ENCODE measurements around the gene STKLD1. TPM values are rescaled to one million over a fixed set of nuclear protein-coding genes. Genes with fewer than 3 reads are reported as not detected.

STKLD1 gene
- total RNA-seq, 3 donors from 2014 or later = 0.59 to 3.9 (median 0.96) TPM

- Histone ChIP-seq H3K4me3 (peak overlapping the region in 1 of 3 donors; percentile 89), H3K27ac (no peak overlapping the region), H3K9me3 (no peaks in the 10 kb centered on the region), H3K36me3 (peaks cover 5% of the 10 kb centered on the region), H3K27me3 (no peaks in the 10 kb centered on the region), H3K4me1 (peaks cover 0 to 20% of the 10 kb centered on the region in 2 donors)
- TF ChIP-seq POLR2A (IDR thresholded peaks at IDR 0.05) = no peak
- no peak for TF ChIP-seq CTCF (IDR thresholded peaks at IDR 0.05)
- no peak for TF ChIP-seq POLR2AphosphoS5 (IDR thresholded peaks at IDR 0.05)
- intact Hi-C loops (cut with DNase I; ENCODE audit: low total_unique reads) = loop anchor here (10.0 kb wide), 1 partner anchor 1983 kb away; no protein-coding TSS in a partner anchor
- DNase-seq (ENCODE audit: low spot score in 2 of 2) = no peak
Measured at GRCh38 chr9:133357656-133358055, 18.5 kb upstream of the STKLD1 start.

- DNase-seq (ENCODE audit: low spot score in 2 of 2) = no peak
- Histone ChIP-seq H3K4me1 (peaks cover 0 to 20% of the 10 kb centered on the region in 2 donors), H3K27ac (no peak overlapping the region), H3K4me3 (no peak overlapping the region), H3K36me3 (peaks cover 5% of the 10 kb centered on the region), H3K27me3 (no peaks in the 10 kb centered on the region), H3K9me3 (no peaks in the 10 kb centered on the region)
- TF ChIP-seq POLR2A (IDR thresholded peaks at IDR 0.05) (no peak), CTCF (IDR thresholded peaks at IDR 0.05) (no peak), POLR2AphosphoS5 (IDR thresholded peaks at IDR 0.05) (no peak)
- intact Hi-C loops (cut with DNase I; ENCODE audit: low total_unique reads) = loop anchor here (10.0 kb wide), 1 partner anchor 1985 kb away; no protein-coding TSS in a partner anchor
Measured at GRCh38 chr9:133359399-133360175, 16.6 kb upstream of the STKLD1 start.

GRCh38 chr9:133360400-133361393, 15.5 kb upstream of the STKLD1 start:
- Histone ChIP-seq H3K27ac (no peak overlapping the region), H3K9me3 (no peaks in the 10 kb centered on the region), H3K4me3 (no peak overlapping the region), H3K36me3 (peaks cover 5% of the 10 kb centered on the region), H3K4me1 (peaks cover 0 to 13% of the 10 kb centered on the region in 2 donors), H3K27me3 (no peaks in the 10 kb centered on the region)
- DNase-seq (ENCODE audit: low spot score in 2 of 2) = no peak
- TF ChIP-seq CTCF (IDR thresholded peaks at IDR 0.05) (no peak), POLR2AphosphoS5 (IDR thresholded peaks at IDR 0.05) (no peak), POLR2A (IDR thresholded peaks at IDR 0.05) (no peak)
- intact Hi-C loops (cut with DNase I; ENCODE audit: low total_unique reads) = no loop called here

- TF ChIP-seq CTCF (IDR thresholded peaks at IDR 0.05) = no peak
- TF ChIP-seq POLR2A (IDR thresholded peaks at IDR 0.05) = no peak
- TF ChIP-seq POLR2AphosphoS5 (IDR thresholded peaks at IDR 0.05) = no peak
- no peaks in the 10 kb centered on the region for H3K9me3 ChIP-seq
- peaks cover 0 to 13% of the 10 kb centered on the region in 2 donors for H3K4me1 ChIP-seq
- intact Hi-C loops (cut with DNase I; ENCODE audit: low total_unique reads) = no loop called here
- no peaks in the 10 kb centered on the region for H3K27me3 ChIP-seq
- H3K4me3 ChIP-seq = no peak overlapping the region
- DNase-seq (ENCODE audit: low spot score in 2 of 2) = no peak
- H3K27ac ChIP-seq = no peak overlapping the region
- peaks cover 5% of the 10 kb centered on the region for H3K36me3 ChIP-seq
Measured at GRCh38 chr9:133361507-133362092, 14.6 kb upstream of the STKLD1 start.

All from breast epithelium (tissue), 4 donors.